ENCODE measurements around the gene TPSAB1. TPM values are rescaled to one million over a fixed set of nuclear protein-coding genes. Genes with fewer than 3 reads are reported as not detected.
"Not testable (repeated sequence)": the region's sequence is repeated elsewhere in the genome, so short reads cannot be mapped to it uniquely, and the experiment has no call there.

TPSAB1 gene
- total and polyA plus RNA-seq, 2 donors, result 4.3 to 11.1 TPM

GRCh38 chr16:1229476-1229875, 11.0 kb upstream of the TPSAB1 start:
- H3K9me3 ChIP-seq (ENCODE audit: control insufficient read depth in 2 of 2, insufficient read depth in 1 of 2, low read length in 1 of 2); H3K4me3 ChIP-seq (ENCODE audit: low read length in 2 of 2); H3K27ac ChIP-seq (ENCODE audit: low read depth in 1 of 2, low read length in 1 of 2); DNase-seq (ENCODE audit: low read depth in 6 of 9, low spot score in 9 of 9); H3K4me1 ChIP-seq (ENCODE audit: control insufficient read depth in 2 of 2, insufficient read depth in 2 of 2, low read length in 2 of 2); H3K36me3 ChIP-seq (ENCODE audit: control insufficient read depth in 2 of 2, insufficient read depth in 2 of 2, low read length in 1 of 2); H3K27me3 ChIP-seq (ENCODE audit: control insufficient read depth in 2 of 2, insufficient read depth in 1 of 2, low read length in 1 of 2): not testable (repeated sequence)
- 89% methylated on average over 10 of the region's 13 CpGs for WGBS

- not testable (repeated sequence) for H3K27ac ChIP-seq (ENCODE audit: low read depth in 1 of 2, low read length in 1 of 2); DNase-seq (ENCODE audit: low read depth in 6 of 9, low spot score in 9 of 9); H3K36me3 ChIP-seq (ENCODE audit: control insufficient read depth in 2 of 2, insufficient read depth in 2 of 2, low read length in 1 of 2); H3K4me3 ChIP-seq (ENCODE audit: low read length in 2 of 2); H3K27me3 ChIP-seq (ENCODE audit: control insufficient read depth in 2 of 2, insufficient read depth in 1 of 2, low read length in 1 of 2); H3K9me3 ChIP-seq (ENCODE audit: control insufficient read depth in 2 of 2, insufficient read depth in 1 of 2, low read length in 1 of 2); H3K4me1 ChIP-seq (ENCODE audit: control insufficient read depth in 2 of 2, insufficient read depth in 2 of 2, low read length in 2 of 2)
- WGBS, result 86% methylated on average over 4 of the region's 11 CpGs
These were observed 10.4 kb upstream of the TPSAB1 start, which contains the start of gene TPSB2 for GRCh38 chr16:1230084-1230470. TSS of gene TPSB2 (minus strand) at chr16:1230184. CDS start at chr16:1229951, 233 bp downstream.

GRCh38 chr16:1230471-1231212, 9.9 kb upstream of the TPSAB1 start:
- not testable (repeated sequence) for H3K27me3 ChIP-seq (ENCODE audit: control insufficient read depth in 2 of 2, insufficient read depth in 1 of 2, low read length in 1 of 2); DNase-seq (ENCODE audit: low read depth in 6 of 9, low spot score in 9 of 9); H3K4me1 ChIP-seq (ENCODE audit: control insufficient read depth in 2 of 2, insufficient read depth in 2 of 2, low read length in 2 of 2); H3K4me3 ChIP-seq (ENCODE audit: low read length in 2 of 2); H3K9me3 ChIP-seq (ENCODE audit: control insufficient read depth in 2 of 2, insufficient read depth in 1 of 2, low read length in 1 of 2); H3K36me3 ChIP-seq (ENCODE audit: control insufficient read depth in 2 of 2, insufficient read depth in 2 of 2, low read length in 1 of 2); H3K27ac ChIP-seq (ENCODE audit: low read depth in 1 of 2, low read length in 1 of 2)
- 90% methylated on average over 17 of the region's 17 CpGs for WGBS

GRCh38 chr16:1231301-1231700, 9.2 kb upstream of the TPSAB1 start:
- DNase-seq (ENCODE audit: low read depth in 6 of 9, low spot score in 9 of 9); H3K9me3 ChIP-seq (ENCODE audit: control insufficient read depth in 2 of 2, insufficient read depth in 1 of 2, low read length in 1 of 2); H3K4me1 ChIP-seq (ENCODE audit: control insufficient read depth in 2 of 2, insufficient read depth in 2 of 2, low read length in 2 of 2); H3K27ac ChIP-seq (ENCODE audit: low read depth in 1 of 2, low read length in 1 of 2); H3K36me3 ChIP-seq (ENCODE audit: control insufficient read depth in 2 of 2, insufficient read depth in 2 of 2, low read length in 1 of 2); H3K4me3 ChIP-seq (ENCODE audit: low read length in 2 of 2); H3K27me3 ChIP-seq (ENCODE audit: control insufficient read depth in 2 of 2, insufficient read depth in 1 of 2, low read length in 1 of 2): not testable (repeated sequence)
- 93% methylated on average over 7 of the region's 7 CpGs for WGBS

- H3K4me3 ChIP-seq (ENCODE audit: low read length in 2 of 2); DNase-seq (ENCODE audit: low read depth in 6 of 9, low spot score in 9 of 9); H3K27me3 ChIP-seq (ENCODE audit: control insufficient read depth in 2 of 2, insufficient read depth in 1 of 2, low read length in 1 of 2); H3K4me1 ChIP-seq (ENCODE audit: control insufficient read depth in 2 of 2, insufficient read depth in 2 of 2, low read length in 2 of 2); H3K27ac ChIP-seq (ENCODE audit: low read depth in 1 of 2, low read length in 1 of 2); H3K36me3 ChIP-seq (ENCODE audit: control insufficient read depth in 2 of 2, insufficient read depth in 2 of 2, low read length in 1 of 2); H3K9me3 ChIP-seq (ENCODE audit: control insufficient read depth in 2 of 2, insufficient read depth in 1 of 2, low read length in 1 of 2): not testable (repeated sequence)
- no CpG with 5 or more reads among the region's 47 CpGs for WGBS
These were observed 8.3 kb upstream of the TPSAB1 start for GRCh38 chr16:1232049-1232748.

GRCh38 chr16:1236659-1237058, 3.8 kb upstream of the TPSAB1 start:
- H3K27ac ChIP-seq (ENCODE audit: low read depth in 1 of 2, low read length in 1 of 2); H3K9me3 ChIP-seq (ENCODE audit: control insufficient read depth in 2 of 2, insufficient read depth in 1 of 2, low read length in 1 of 2); DNase-seq (ENCODE audit: low read depth in 6 of 9, low spot score in 9 of 9); H3K36me3 ChIP-seq (ENCODE audit: control insufficient read depth in 2 of 2, insufficient read depth in 2 of 2, low read length in 1 of 2); H3K4me1 ChIP-seq (ENCODE audit: control insufficient read depth in 2 of 2, insufficient read depth in 2 of 2, low read length in 2 of 2); H3K4me3 ChIP-seq (ENCODE audit: low read length in 2 of 2); H3K27me3 ChIP-seq (ENCODE audit: control insufficient read depth in 2 of 2, insufficient read depth in 1 of 2, low read length in 1 of 2): not testable (repeated sequence)
- WGBS, result no CpG with 5 or more reads among the region's 29 CpGs

DNA sequence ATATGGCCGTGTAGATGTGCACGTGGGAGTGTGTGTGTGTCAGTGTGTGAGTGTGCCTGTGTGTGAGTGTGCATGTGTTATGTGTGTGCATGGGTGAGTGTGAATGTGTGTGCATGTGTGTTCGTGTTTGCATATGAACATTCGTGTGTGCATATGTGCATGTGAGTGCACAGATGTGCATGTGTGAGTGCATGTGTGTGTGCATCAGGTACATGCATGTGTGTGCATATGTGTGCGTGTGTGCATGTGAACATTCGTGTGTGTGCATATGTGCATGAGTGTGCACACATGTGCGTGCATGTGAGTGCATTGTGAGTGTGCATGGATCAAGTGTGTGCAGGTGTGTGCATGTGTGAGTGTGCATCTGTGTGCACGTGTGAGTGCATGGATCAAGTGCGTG, 2.5 kb upstream of the TPSAB1 start:
- Histone ChIP-seq H3K9me3 (ENCODE audit: control insufficient read depth in 2 of 2, insufficient read depth in 1 of 2, low read length in 1 of 2) (no peaks in the 10 kb centered on the region), H3K27me3 (ENCODE audit: control insufficient read depth in 2 of 2, insufficient read depth in 1 of 2, low read length in 1 of 2) (no peaks in the 10 kb centered on the region), H3K27ac (ENCODE audit: low read depth in 1 of 2, low read length in 1 of 2) (no peak overlapping the region), H3K4me3 (ENCODE audit: low read length in 2 of 2) (no peak overlapping the region), H3K36me3 (ENCODE audit: control insufficient read depth in 2 of 2, insufficient read depth in 2 of 2, low read length in 1 of 2) (no peaks in the 10 kb centered on the region), H3K4me1 (ENCODE audit: control insufficient read depth in 2 of 2, insufficient read depth in 2 of 2, low read length in 2 of 2) (no peaks in the 10 kb centered on the region)
- no peak for DNase-seq (ENCODE audit: low read depth in 6 of 9, low spot score in 9 of 9)
- WGBS, result 94% methylated on average over 9 of the region's 9 CpGs

- H3K4me3 ChIP-seq (ENCODE audit: low read length in 2 of 2); DNase-seq (ENCODE audit: low read depth in 6 of 9, low spot score in 9 of 9); H3K27ac ChIP-seq (ENCODE audit: low read depth in 1 of 2, low read length in 1 of 2); H3K36me3 ChIP-seq (ENCODE audit: control insufficient read depth in 2 of 2, insufficient read depth in 2 of 2, low read length in 1 of 2); H3K9me3 ChIP-seq (ENCODE audit: control insufficient read depth in 2 of 2, insufficient read depth in 1 of 2, low read length in 1 of 2); H3K27me3 ChIP-seq (ENCODE audit: control insufficient read depth in 2 of 2, insufficient read depth in 1 of 2, low read length in 1 of 2); H3K4me1 ChIP-seq (ENCODE audit: control insufficient read depth in 2 of 2, insufficient read depth in 2 of 2, low read length in 2 of 2): not testable (repeated sequence)
- WGBS, result 78% methylated on average over 19 of the region's 23 CpGs
These were observed 1.6 kb upstream of the TPSAB1 start for GRCh38 chr16:1238909-1239308.

GRCh38 chr16:1239575-1239974, 930 bp upstream of the TPSAB1 start:
- 94% methylated on average over 7 of the region's 9 CpGs for WGBS
- H3K27ac ChIP-seq (ENCODE audit: low read depth in 1 of 2, low read length in 1 of 2); DNase-seq (ENCODE audit: low read depth in 6 of 9, low spot score in 9 of 9); H3K4me3 ChIP-seq (ENCODE audit: low read length in 2 of 2); H3K9me3 ChIP-seq (ENCODE audit: control insufficient read depth in 2 of 2, insufficient read depth in 1 of 2, low read length in 1 of 2); H3K4me1 ChIP-seq (ENCODE audit: control insufficient read depth in 2 of 2, insufficient read depth in 2 of 2, low read length in 2 of 2); H3K27me3 ChIP-seq (ENCODE audit: control insufficient read depth in 2 of 2, insufficient read depth in 1 of 2, low read length in 1 of 2); H3K36me3 ChIP-seq (ENCODE audit: control insufficient read depth in 2 of 2, insufficient read depth in 2 of 2, low read length in 1 of 2): not testable (repeated sequence)

Data from thymus (tissue), 11 donors.